RWPE1 (cell line): Measurements from ENCODE around the gene TIAM1.
A peak's percentile ranks its signal among the peaks of the same experiment; 100 is the strongest.

ENCODE experiments used
- CTCF ChIA-PET: fragments of 350-600 bp; sonication (Branson Sonifier 250); formaldehyde crosslinking; extraction: SDS; loops from one replicate; lab custom pipeline; 2021; lab: Yijun Ruan, JAX
- POLR2A ChIA-PET: fragments of 400-600 bp; formaldehyde crosslinking; extraction: SDS; loops from one replicate; lab custom pipeline; 2020; ENCODE audit warnings: antibody characterized with exemption; ENCODE audit not compliant: low non-redundant PET; lab: Yijun Ruan, JAX
- DNase-seq: peaks from one replicate; pipeline ENCODE4 v3.0.0; 2012; ENCODE audit warnings: low spot score
- H3K27ac ChIP-seq: fragments of 450-650 bp; 2 replicates; pipeline ENCODE4 v1.5.1; 2017
- TF ChIP-seq, protein P1 (sequence below): fragments of 450-650 bp; conservative IDR thresholded peaks from 2 replicates; pipeline ENCODE4 v1.5.1; 2017; ENCODE audit warnings: low read depth, mild to moderate bottlenecking

TIAM1 gene

DNA sequence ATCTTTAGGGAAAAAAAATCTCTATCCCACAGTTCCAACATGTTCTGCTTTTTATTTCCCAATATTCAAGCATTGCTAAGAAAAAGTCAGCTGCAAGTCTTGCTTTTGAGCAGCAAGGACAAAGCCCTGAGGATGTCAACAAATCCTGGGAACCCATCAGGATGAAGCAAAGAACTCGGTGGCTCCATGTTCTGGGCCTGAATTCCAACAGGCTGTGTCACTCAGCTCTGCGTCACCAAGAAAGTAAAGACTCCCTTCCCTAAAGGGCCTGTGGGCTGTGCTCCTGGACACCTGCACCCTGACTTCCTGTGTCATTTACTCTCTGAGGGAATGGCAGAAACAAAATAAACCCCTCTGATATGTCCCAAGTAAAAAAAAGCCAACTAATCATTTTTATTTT, 95.5 kb downstream of the TIAM1 start:
- DNase-seq, result peak; percentile 49
- TF ChIP-seq, protein P1, sequence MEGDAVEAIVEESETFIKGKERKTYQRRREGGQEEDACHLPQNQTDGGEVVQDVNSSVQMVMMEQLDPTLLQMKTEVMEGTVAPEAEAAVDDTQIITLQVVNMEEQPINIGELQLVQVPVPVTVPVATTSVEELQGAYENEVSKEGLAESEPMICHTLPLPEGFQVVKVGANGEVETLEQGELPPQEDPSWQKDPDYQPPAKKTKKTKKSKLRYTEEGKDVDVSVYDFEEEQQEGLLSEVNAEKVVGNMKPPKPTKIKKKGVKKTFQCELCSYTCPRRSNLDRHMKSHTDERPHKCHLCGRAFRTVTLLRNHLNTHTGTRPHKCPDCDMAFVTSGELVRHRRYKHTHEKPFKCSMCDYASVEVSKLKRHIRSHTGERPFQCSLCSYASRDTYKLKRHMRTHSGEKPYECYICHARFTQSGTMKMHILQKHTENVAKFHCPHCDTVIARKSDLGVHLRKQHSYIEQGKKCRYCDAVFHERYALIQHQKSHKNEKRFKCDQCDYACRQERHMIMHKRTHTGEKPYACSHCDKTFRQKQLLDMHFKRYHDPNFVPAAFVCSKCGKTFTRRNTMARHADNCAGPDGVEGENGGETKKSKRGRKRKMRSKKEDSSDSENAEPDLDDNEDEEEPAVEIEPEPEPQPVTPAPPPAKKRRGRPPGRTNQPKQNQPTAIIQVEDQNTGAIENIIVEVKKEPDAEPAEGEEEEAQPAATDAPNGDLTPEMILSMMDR, result no peak
- ChIA-PET POLR2A (no interaction called here), CTCF (interaction anchor here (0.6 to 1.0 kb wide), 2 partner anchors 332 to 846 kb away, joined by 4 read pairs; no protein-coding TSS in a partner anchor)
- no peak overlapping the region for H3K27ac ChIP-seq

DNA sequence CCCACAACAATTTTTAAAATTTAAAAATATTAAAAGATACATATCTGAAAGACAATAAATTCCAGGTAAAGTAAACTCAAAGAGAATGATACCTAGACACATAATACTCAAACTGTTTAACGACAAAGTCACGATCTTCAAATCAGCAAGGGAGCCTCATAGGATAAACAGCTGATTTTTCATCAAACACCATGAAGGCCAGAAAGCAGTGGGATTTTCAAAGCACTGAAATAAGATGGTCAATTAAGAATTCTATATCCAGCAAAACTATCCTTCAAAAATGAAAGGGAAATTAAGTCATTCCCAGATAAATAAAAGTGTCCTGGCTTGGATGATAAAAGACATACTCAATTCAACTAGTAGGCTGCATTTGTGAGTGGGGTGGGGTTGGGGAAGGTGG, 100.5 kb downstream of the TIAM1 start:
- ChIA-PET CTCF (no interaction called here), POLR2A (no interaction called here)
- TF ChIP-seq, protein P1, result no peak
- DNase-seq, result no peak
- no peak overlapping the region for H3K27ac ChIP-seq

DNA sequence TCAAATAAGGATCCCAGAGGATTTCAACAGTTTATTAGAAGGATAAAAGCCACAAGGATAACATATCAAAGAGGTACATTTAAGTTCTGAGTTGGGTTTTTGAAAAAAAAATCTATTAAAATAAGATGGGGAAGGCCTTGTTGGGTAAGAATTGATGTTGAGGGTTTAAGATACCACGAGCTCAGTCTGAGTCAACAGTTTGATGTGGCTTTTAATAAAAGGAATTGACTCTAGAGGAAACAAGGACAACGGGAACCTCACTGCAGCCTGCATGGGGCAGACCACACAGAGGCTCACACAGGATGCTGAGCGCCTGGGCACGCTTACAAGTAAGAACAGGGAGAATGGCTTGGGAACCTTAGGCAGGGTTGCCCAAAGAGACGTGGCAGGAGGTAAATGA, 107.5 kb downstream of the TIAM1 start:
- DNase-seq, result no peak
- TF ChIP-seq, protein P1, result no peak
- CTCF ChIA-PET, result interaction anchor here (0.5 kb wide), 1 partner anchor 9 kb away, joined by 3 read pairs; no protein-coding TSS in a partner anchor
- POLR2A ChIA-PET, result no interaction called here
- no peak overlapping the region for H3K27ac ChIP-seq

DNA sequence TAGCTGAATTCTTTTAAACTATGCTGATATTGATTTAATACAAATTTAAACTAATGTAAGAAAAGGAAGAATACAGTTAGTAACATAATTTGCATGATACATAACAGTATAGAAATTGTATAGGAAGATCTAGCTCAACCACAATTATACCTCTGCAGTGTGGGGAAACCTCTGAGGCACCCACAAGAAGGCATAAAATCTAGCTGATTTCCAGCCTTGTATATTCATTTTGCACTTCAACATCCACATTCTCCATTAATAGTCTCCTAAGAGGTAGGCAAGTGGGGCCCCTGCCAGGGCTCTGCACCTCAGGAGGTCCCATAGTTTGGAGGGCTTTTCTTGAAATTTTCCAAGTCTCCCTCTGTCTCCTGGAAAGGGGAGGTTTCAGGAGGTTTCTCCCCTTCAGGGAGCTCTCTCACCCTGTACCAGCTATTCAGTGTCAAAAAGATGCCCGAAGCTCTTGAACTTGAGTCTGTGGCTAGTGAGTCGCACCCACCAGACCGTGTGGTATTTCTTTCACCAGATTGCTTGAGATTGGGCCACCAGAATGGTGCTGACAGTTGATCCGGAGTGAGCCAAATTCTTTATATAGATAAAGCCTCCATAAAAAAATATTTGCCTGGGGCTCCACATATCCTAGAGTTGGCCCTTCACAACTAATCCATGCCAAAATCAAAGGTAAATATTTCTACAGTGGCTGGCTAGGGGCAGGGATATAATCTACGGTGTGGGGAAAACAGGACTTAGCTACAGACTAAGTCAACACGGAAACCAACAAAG, 108.2 kb downstream of the TIAM1 start:
- TF ChIP-seq, protein P1, result no peak
- DNase-seq, result no peak
- no peak overlapping the region for H3K27ac ChIP-seq
- ChIA-PET CTCF (interaction anchor here (0.5 kb wide), 1 partner anchor 8 kb away, joined by 3 read pairs; no protein-coding TSS in a partner anchor), POLR2A (no interaction called here)

DNA sequence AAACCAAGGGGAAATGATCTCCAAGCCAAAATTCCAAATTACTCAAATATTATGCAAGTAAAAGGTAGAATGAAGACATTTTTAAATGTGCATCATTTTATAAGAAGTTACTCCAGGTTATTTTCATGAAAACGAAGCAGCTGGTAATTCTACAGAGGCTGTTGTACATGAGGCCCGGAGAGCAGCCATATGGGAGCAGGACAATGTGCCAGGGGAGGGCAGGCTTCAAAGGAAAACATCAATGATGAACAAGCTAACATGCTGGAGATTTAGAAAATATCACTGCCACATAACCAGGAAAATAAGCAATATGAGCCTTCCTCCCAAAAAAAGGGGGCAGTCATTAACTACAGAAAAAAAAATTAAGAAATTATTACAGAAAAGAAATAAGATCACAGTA, 109.1 kb downstream of the TIAM1 start:
- CTCF ChIA-PET, result no interaction called here
- TF ChIP-seq, protein P1, result no peak
- DNase-seq, result no peak
- POLR2A ChIA-PET, result no interaction called here
- H3K27ac ChIP-seq, result no peak overlapping the region

DNA sequence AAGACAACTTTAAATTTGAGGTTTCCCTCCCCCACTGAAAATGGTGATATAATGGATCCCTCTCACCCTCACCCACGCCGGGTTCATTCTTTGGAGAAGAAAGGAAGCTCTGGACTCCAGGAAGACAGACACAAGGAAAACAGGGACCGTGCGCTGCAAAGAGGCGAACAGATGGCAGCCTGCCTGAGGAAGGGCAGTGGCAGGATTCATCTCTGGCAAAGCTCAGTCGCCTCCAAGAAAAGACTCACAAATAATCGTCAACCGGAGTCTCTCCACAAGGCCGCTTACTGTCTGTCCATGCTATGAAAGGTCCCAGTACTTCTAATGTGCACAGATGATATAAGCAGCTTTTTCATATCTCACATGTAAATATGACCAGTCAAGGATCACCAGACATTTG, 110.3 kb downstream of the TIAM1 start:
- TF ChIP-seq, protein P1, result no peak
- no peak overlapping the region for H3K27ac ChIP-seq
- DNase-seq, result no peak
- POLR2A ChIA-PET, result no interaction called here
- CTCF ChIA-PET, result interaction anchor here (0.6 to 1.0 kb wide), 2 partner anchors 35 to 325 kb away, joined by 3 read pairs; no protein-coding TSS in a partner anchor
